Uterus (tissue), 4 donors: ENCODE data around the gene PDE6B. TPM values are rescaled to one million over a fixed set of nuclear protein-coding genes. Genes with fewer than 3 reads are reported as not detected.
A peak's percentile ranks its signal among the peaks of the same experiment; 100 is the strongest.

Experiments used
- DNase-seq, 2 donors: peaks; one replicate each; pipeline ENCODE4 v3.0.0-alpha.2; 2019 to 2020
- H3K27ac ChIP-seq, 2 donors: fragments of 200-600 bp; sonication (generic); 1 replicate in 1 of 2; 2 replicates in 1 of 2; pipeline ENCODE4 v1.5.1; 2016 to 2018
- H3K27me3 ChIP-seq, 2 donors: fragments of 200-600 bp; sonication (generic); one replicate each; pipeline ENCODE4 v1.5.1; 2018 to 2019; ENCODE audit warnings: control low read depth in 1 of 2
- H3K36me3 ChIP-seq, 2 donors: fragments of 200-600 bp; sonication (generic); one replicate each; pipeline ENCODE4 v1.5.1; 2019; ENCODE audit warnings: control low read depth in 1 of 2
- H3K4me1 ChIP-seq, 2 donors: fragments of 200-600 bp; sonication (generic); one replicate each; pipeline ENCODE4 v1.5.1; 2018 to 2019; ENCODE audit warnings: control low read depth in 1 of 2
- H3K4me3 ChIP-seq, 2 donors: fragments of 200-600 bp; sonication (generic); 1 replicate in 1 of 2; 2 replicates in 1 of 2; pipeline ENCODE4 v1.5.1; 2018 to 2019; ENCODE audit warnings: mild to moderate bottlenecking in 1 of 2
- H3K9me3 ChIP-seq, 2 donors: fragments of 200-600 bp; sonication (generic); one replicate each; pipeline ENCODE4 v1.5.1; 2019; ENCODE audit warnings: control low read depth in 1 of 2
- POLR2A ChIP-seq, 2 donors: fragments of 450-650 bp; IDR thresholded peaks; one replicate each; pipeline ENCODE4 v1.6.1; 2016; ENCODE audit warnings: antibody characterized with exemption in 2 of 2, mild to moderate bottlenecking in 1 of 2, moderate library complexity in 1 of 2
- intact Hi-C: fragments of 100-400 bp; cut with DNase I; formaldehyde crosslinking; loops from one replicate; pipeline ENCODE4 v1.15.1; 2023; ENCODE audit warnings: low total_unique reads
- total RNA-seq, 4 donors: library from RNA; depleted of rRNA in 3 of 4; stranded (reverse); fragments of >200 nt in 3 of 4; gene quantifications; one replicate each; pipeline versions ENCODE4 v1.1.0 to v1.2.4, GENCODE V29; 2014 to 2023
- TF ChIP-seq, protein P1 (sequence below), 4 experiments: fragments of 200-600 bp in 2 of 4; fragments of 450-650 bp in 2 of 4; sonication (generic) in 2 of 4; IDR thresholded peaks; one replicate each; pipeline ENCODE4 v1.5.1; 2016 to 2019; ENCODE audit warnings: antibody characterized with exemption in 4 of 4, mild to moderate bottlenecking in 2 of 4, moderate library complexity in 1 of 4
- donor health status: DM: yes; HTN: yes; CAD: no.

Gene PDE6B
- total RNA-seq, 4 donors from 2014 or later, result 0.26 to 16.2 (median 1.2) TPM; not detected in 1

DNA sequence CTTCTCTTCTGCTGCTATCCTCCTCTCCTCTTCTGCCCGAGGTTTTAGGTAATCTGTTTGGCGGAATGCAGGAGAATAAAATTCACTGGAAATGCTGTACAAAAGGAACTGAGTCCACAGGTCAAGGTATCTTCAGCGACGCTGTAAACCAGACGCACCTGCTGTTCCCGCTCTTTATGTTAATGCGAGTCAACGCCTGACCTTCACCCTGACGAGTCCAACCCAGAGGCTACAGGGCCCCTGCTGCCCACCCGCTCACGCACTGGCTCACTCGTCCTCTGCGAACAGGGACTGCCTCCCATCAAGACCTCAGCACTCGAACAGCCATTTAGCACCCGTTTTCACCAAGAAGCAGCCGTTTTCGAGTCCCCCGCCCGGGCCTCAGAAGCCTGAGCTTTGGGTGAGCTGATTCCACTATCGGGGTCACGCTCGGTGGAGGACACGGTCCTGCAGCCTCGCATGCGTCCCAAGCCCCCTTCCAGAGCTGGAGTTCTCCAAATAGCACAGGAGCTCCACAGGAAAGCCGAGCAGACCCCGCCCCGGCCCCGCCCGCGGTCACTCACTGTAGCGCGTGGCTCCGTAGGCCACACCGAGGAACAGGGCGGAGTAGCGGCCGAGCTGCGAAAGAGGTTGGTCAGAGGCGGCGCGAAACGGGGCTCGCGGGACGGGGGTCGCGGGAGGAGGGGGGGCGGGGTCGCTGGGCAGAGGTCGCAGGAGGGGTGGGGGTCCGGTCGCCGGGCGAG is 48.1 kb downstream of the PDE6B start:
- H3K27ac ChIP-seq, result peak overlapping the region; percentile 81 to 91
- DNase-seq, result no peak

DNA sequence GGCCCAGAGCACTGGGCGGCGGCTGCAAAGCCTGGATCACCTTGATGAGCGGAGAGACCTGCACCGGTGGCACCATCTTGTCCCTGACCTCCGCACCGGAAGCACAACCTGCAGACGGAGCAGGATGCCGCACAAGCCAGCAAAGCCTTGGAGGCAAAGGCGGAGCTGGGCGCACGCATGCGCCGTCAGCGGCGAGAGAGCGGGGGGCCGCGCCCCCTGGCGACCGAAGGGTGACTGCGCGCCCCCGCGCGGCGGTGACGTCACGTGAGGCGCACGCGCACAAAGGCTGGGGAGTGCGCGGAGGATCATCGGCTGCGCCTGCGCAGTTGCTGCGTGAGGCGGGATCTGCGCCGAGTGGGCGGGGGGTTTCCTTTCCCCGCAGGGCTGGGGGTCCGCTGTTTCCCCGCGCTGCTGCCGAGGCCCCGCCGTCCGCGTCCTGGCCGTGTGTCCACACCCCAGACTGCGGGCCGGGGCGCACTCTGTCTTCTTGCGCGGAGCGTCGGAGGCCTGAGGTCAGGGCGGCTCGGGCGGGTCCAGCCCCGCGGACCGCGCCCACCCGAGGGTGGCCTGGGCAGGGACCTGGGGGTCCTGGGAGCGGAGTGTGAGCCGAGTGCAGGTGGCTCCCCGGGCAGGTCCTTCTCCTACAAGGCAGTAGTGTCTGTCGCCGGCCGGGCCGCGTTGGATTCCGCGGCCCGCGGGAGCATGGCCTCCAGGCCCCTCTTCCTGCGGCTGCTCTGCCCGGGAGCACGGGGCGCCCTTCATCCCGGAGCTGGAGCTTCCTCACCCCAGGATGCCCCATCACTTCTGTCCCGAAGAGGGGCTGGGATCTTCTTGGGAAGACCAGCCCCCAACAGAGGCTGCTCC is 49.0 kb downstream of the PDE6B start, which contains the start of the genes ATP5ME and MYL5:
TSS of gene ATP5ME (minus strand) at position 105 of the 864 bp plus-strand sequence. CDS start at position 76, 29 bp downstream.
TSS of gene MYL5 (plus strand) at position 371 of the 864 bp plus-strand sequence. CDS start 3,485 bp downstream, outside the sequence.
- peak within 1 kb of the TSS; percentile 71 to 73 for H3K4me3 ChIP-seq
- no peaks in the 10 kb centered on the region for H3K27me3 ChIP-seq
- intact Hi-C loops, result no loop called here
- TF ChIP-seq, protein P1, sequence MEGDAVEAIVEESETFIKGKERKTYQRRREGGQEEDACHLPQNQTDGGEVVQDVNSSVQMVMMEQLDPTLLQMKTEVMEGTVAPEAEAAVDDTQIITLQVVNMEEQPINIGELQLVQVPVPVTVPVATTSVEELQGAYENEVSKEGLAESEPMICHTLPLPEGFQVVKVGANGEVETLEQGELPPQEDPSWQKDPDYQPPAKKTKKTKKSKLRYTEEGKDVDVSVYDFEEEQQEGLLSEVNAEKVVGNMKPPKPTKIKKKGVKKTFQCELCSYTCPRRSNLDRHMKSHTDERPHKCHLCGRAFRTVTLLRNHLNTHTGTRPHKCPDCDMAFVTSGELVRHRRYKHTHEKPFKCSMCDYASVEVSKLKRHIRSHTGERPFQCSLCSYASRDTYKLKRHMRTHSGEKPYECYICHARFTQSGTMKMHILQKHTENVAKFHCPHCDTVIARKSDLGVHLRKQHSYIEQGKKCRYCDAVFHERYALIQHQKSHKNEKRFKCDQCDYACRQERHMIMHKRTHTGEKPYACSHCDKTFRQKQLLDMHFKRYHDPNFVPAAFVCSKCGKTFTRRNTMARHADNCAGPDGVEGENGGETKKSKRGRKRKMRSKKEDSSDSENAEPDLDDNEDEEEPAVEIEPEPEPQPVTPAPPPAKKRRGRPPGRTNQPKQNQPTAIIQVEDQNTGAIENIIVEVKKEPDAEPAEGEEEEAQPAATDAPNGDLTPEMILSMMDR (IDR thresholded peaks at IDR 0.05), result peak; percentile 68 to 98 (median 86)
- TF ChIP-seq POLR2A (IDR thresholded peaks at IDR 0.05), result peak; percentile 74 to 98
- no peaks in the 10 kb centered on the region for H3K36me3 ChIP-seq
- peak; percentile 96 to 98 for DNase-seq
- peaks cover 6 to 7% of the 10 kb centered on the region in 2 donors for H3K4me1 ChIP-seq
- H3K9me3 ChIP-seq, result no peaks in the 10 kb centered on the region
- peak within 1 kb of the TSS; percentile 91 to 94 for H3K27ac ChIP-seq

More for the DNA sequence above, 48.1 kb downstream of the PDE6B start:
- TF ChIP-seq, protein P1 (IDR thresholded peaks at IDR 0.05), result no peak
- no peak for TF ChIP-seq POLR2A (IDR thresholded peaks at IDR 0.05)
- intact Hi-C loops, result no loop called here
- Histone ChIP-seq H3K4me1 (peaks cover 6 to 7% of the 10 kb centered on the region in 2 donors), H3K36me3 (no peaks in the 10 kb centered on the region), H3K27me3 (no peaks in the 10 kb centered on the region), H3K9me3 (no peaks in the 10 kb centered on the region), H3K4me3 (peak overlapping the region; percentile 71 to 73)

DNA sequence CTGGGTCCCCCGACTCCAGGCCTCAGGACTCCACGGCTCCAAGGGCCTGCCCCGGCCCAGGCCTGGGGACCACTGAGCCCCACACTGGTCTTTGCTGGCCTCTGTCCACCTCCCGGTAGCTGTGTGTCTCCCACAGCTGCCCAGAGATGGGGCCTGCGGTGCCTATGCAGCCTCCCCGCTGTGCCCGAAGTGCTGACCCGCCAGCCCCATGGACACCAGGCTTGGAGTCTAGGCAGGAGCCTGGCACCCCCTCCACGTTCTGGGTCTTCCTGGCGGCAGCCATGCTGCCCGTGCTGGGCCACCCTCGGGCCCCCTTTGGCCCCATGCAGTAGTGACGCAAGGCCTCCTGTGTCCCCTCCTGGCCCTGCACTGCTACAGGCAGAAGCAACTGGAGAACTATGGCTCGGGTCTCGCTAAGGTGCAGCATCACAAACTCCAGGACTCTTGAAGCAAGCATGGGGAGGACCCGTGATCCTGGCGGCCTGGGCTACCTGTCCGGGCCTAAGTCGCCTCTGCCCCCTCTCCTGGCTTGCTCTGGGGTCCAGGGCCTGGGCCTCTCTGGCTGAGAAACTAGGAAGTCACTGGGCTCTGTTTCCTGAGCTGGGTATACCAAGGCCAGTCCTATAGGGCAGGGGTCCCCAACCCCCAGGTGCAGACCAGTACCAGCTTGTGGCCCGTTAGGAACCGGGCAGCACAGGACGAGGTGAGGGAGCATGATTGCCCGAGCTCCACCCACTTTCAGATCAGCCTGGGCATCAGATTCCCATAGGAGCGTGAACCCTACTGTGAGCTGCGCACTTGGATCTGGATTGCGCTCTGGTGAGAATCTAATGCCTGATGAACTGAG is 49.9 kb downstream of the PDE6B start:
- no peaks in the 10 kb centered on the region for H3K36me3 ChIP-seq
- TF ChIP-seq, protein P1 (IDR thresholded peaks at IDR 0.05), result no peak
- no peak for TF ChIP-seq POLR2A (IDR thresholded peaks at IDR 0.05)
- peaks cover 6 to 7% of the 10 kb centered on the region in 2 donors for H3K4me1 ChIP-seq
- DNase-seq, result no peak
- no peaks in the 10 kb centered on the region for H3K27me3 ChIP-seq
- intact Hi-C loops, result no loop called here
- H3K27ac ChIP-seq, result peak overlapping the region; percentile 91 to 94
- no peaks in the 10 kb centered on the region for H3K9me3 ChIP-seq
- peak overlapping the region; percentile 71 to 73 for H3K4me3 ChIP-seq

DNA sequence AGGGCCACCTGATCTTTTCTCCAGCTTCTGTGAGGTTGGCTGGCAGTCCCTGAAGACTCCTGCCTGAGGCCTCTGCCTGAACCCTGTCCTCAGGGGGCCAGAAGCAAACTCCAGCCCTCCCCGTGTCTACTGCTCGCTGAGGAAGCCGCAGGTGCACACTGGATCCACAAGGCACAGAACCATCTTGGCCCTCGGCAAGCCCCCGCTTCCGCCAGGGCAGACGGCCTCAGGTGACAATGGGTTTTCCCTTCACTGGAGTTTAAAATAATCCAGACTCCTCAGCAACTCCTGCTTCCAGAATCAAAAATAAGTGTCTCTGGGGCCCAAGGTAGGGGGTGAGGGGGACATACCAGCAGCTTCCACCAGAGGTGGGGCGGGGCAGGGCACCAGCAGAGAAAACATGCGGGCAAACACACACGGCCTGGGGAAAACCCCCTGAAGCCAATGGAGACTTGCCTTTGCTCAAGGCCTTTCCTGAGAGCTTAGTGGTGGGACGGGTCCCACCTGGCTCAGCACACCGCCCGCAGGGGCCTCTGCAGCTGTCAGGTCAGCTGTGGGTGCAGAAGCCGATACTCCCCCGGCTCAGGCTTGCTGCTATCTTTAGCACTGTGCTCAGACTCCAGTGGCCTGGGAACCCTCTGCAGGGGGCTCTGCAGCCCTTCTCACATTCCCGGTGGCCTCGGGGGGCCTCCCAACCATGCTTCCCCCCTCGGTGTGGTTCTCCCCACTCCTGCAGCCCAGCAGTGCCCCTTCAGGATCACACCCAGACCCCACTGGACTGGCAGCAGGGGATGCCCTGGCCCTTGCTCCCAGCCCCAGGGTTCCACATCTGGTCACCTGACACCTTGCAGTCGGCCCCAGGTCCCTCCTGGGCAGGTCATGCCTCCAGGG is 50.9 kb downstream of the PDE6B start:
- H3K4me3 ChIP-seq, result no peak overlapping the region
- DNase-seq, result no peak
- peaks cover 7 to 11% of the 10 kb centered on the region in 2 donors for H3K4me1 ChIP-seq
- no peaks in the 10 kb centered on the region for H3K36me3 ChIP-seq
- H3K9me3 ChIP-seq, result no peaks in the 10 kb centered on the region
- intact Hi-C loops, result no loop called here
- H3K27ac ChIP-seq, result no peak overlapping the region
- TF ChIP-seq POLR2A (IDR thresholded peaks at IDR 0.05), result no peak
- TF ChIP-seq, protein P1 (IDR thresholded peaks at IDR 0.05), result no peak
- H3K27me3 ChIP-seq, result no peaks in the 10 kb centered on the region
